ENCODE data around the gene DHRS13.

DHRS13 gene

DNA sequence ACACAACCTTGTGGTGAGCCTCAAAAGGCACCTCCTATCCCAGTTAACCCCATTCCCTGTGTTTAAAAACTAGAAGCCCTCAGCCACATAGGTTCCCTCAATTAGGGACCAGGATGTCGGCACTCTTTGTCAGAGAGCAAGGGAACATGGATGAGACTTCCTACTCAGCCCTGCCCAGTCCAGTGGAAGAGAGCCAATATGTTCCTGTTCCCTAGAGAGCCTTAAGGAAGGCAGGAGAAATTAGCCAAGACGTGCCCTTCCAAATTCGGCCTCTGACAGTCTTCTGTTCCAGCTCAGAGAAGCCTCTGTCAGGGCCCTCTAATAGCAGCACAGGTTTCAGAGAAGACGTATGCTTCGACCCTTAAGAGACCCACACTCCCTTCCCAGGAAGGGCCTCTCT lies 14.6 kb upstream of the DHRS13 start:
- TF ChIP-seq TAF1 (IDR thresholded peaks at IDR 0.05; ENCODE audit: borderline replicate concordance, insufficient read depth, low read length) (no peak), FOXP2 (optimal IDR thresholded peaks at IDR 0.05; ENCODE audit: borderline replicate concordance, extremely low read depth, extremely low read length, insufficient read depth) (no peak), POLR2AphosphoS5 (IDR thresholded peaks at IDR 0.05; ENCODE audit: low read depth, low read length) (no peak), SIN3A (IDR thresholded peaks at IDR 0.05; ENCODE audit: borderline replicate concordance, insufficient read depth, low read length) (no peak)
- TF ChIP-seq, protein P1, sequence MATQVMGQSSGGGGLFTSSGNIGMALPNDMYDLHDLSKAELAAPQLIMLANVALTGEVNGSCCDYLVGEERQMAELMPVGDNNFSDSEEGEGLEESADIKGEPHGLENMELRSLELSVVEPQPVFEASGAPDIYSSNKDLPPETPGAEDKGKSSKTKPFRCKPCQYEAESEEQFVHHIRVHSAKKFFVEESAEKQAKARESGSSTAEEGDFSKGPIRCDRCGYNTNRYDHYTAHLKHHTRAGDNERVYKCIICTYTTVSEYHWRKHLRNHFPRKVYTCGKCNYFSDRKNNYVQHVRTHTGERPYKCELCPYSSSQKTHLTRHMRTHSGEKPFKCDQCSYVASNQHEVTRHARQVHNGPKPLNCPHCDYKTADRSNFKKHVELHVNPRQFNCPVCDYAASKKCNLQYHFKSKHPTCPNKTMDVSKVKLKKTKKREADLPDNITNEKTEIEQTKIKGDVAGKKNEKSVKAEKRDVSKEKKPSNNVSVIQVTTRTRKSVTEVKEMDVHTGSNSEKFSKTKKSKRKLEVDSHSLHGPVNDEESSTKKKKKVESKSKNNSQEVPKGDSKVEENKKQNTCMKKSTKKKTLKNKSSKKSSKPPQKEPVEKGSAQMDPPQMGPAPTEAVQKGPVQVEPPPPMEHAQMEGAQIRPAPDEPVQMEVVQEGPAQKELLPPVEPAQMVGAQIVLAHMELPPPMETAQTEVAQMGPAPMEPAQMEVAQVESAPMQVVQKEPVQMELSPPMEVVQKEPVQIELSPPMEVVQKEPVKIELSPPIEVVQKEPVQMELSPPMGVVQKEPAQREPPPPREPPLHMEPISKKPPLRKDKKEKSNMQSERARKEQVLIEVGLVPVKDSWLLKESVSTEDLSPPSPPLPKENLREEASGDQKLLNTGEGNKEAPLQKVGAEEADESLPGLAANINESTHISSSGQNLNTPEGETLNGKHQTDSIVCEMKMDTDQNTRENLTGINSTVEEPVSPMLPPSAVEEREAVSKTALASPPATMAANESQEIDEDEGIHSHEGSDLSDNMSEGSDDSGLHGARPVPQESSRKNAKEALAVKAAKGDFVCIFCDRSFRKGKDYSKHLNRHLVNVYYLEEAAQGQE (IDR thresholded peaks at IDR 0.05; ENCODE audit: insufficient read depth in 1 of 2, low read depth in 2 of 2, low read length in 2 of 2): no peak

DNA sequence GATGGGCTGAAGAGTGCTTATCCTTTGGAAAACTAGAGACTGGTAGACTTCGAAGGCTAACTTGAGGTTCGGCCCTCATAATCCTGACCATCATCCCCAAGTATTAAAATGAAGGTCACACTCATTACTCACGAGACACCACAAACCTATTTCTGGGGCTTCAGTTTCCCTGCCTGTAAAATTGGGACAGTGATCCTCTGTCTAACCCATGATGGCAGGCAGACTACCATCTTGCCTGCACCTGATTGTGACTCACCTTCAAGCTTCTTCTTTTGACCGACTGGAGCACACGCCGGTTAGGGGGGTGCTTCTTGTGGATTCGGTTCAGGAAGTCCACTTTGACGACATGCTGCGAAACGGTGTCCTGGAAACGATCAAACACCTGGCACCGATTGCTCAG lies 14.2 kb upstream of the DHRS13 start:
- TF ChIP-seq POLR2AphosphoS5 (IDR thresholded peaks at IDR 0.05; ENCODE audit: low read depth, low read length) (no peak), FOXP2 (optimal IDR thresholded peaks at IDR 0.05; ENCODE audit: borderline replicate concordance, extremely low read depth, extremely low read length, insufficient read depth) (no peak), TAF1 (IDR thresholded peaks at IDR 0.05; ENCODE audit: borderline replicate concordance, insufficient read depth, low read length) (no peak), SIN3A (IDR thresholded peaks at IDR 0.05; ENCODE audit: borderline replicate concordance, insufficient read depth, low read length) (no peak)
- TF ChIP-seq, protein P1 (IDR thresholded peaks at IDR 0.05; ENCODE audit: insufficient read depth in 1 of 2, low read depth in 2 of 2, low read length in 2 of 2): no peak

DNA sequence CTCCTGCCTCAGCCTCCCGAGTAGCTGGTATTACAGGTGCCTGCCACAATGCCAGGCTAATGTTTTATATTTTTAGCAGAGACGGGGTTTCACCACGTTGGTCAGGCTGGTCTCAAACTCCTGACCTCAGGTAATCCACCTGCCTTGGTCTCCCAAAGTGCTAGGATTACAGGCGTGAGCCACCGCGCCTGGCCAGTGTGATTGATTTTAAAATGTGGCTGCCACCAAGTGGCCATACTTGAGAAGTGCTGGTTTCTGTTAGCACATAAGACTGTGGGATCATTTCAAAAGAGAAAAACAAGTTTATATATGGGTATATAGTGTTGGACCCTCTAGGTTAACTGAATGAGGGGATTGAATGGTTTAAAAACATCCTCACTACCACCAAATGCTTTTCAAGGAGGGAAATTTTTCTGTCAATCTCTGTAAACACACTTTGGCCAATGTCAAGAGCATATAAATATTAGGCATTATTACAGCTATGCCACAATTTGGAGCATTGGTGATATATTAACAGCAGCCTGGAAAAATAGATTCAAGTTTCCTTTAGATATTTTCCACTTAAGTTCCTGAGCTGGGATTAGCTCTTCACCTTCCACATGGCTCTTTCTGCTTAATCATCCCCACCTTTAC lies 13.5 kb upstream of the DHRS13 start:
- TF ChIP-seq SIN3A (IDR thresholded peaks at IDR 0.05; ENCODE audit: borderline replicate concordance, insufficient read depth, low read length) (no peak), POLR2AphosphoS5 (IDR thresholded peaks at IDR 0.05; ENCODE audit: low read depth, low read length) (no peak), FOXP2 (optimal IDR thresholded peaks at IDR 0.05; ENCODE audit: borderline replicate concordance, extremely low read depth, extremely low read length, insufficient read depth) (no peak), TAF1 (IDR thresholded peaks at IDR 0.05; ENCODE audit: borderline replicate concordance, insufficient read depth, low read length) (no peak)
- TF ChIP-seq, protein P1 (IDR thresholded peaks at IDR 0.05; ENCODE audit: insufficient read depth in 1 of 2, low read depth in 2 of 2, low read length in 2 of 2): no peak

DNA sequence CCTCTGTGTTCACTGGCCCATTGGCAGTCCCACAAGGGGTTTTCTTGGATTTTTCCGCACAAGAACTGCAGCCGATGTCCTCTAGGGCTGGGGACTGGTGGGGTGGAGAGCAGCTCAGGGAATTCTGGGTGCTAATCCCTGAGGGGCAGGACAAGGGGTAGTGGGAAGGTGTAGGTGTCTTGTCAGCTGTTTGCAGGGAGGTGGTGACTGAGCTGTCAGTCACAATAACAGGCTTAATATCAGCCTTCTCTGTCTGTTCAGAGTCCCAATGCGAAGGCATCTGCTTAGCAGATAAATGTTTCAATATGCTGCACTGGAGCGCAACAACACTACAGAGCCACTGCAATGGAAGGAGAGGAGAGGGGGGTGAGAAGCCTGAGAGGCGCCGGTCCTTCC lies 10.1 kb upstream of the DHRS13 start:
- no peak for TF ChIP-seq TAF1 (IDR thresholded peaks at IDR 0.05; ENCODE audit: borderline replicate concordance, insufficient read depth, low read length)
- TF ChIP-seq POLR2AphosphoS5 (IDR thresholded peaks at IDR 0.05; ENCODE audit: low read depth, low read length): no peak
- no peak for TF ChIP-seq FOXP2 (optimal IDR thresholded peaks at IDR 0.05; ENCODE audit: borderline replicate concordance, extremely low read depth, extremely low read length, insufficient read depth)
- no peak for TF ChIP-seq SIN3A (IDR thresholded peaks at IDR 0.05; ENCODE audit: borderline replicate concordance, insufficient read depth, low read length)
- TF ChIP-seq, protein P1 (IDR thresholded peaks at IDR 0.05; ENCODE audit: insufficient read depth in 1 of 2, low read depth in 2 of 2, low read length in 2 of 2): no peak
